IMR-90 (cell line): ENCODE measurements around the gene ZNF175. TPM values are rescaled to one million over a fixed set of nuclear protein-coding genes. Genes with fewer than 3 reads are reported as not detected.

Experiments used
- ATAC-seq: fragments of 200-7000 bp; cut with Tn5 transposase; 2 replicates; pipeline ENCODE4 v1.9.1; 2020; ENCODE audit warnings: low read depth, mild to moderate bottlenecking, moderate library complexity
- BruUV-seq: library from RNA; stranded (reverse); fragments of 400-500 nt; replicated peaks from 2 replicates; lab custom pipeline; 2021; lab: Mats Ljungman, UMichigan
- CTCF ChIA-PET: fragments of 300-600 bp; formaldehyde crosslinking; extraction: SDS; loops from one replicate; lab custom pipeline; 2021; ENCODE audit warnings: antibody characterized with exemption; lab: Yijun Ruan, JAX
- POLR2A ChIA-PET: fragments of 300-600 bp; sonication (Branson Sonifier 250); formaldehyde crosslinking; loops from one replicate; lab custom pipeline; 2022; ENCODE audit warnings: antibody characterized with exemption; ENCODE audit not compliant: unreplicated experiment; lab: Charles Lee
- DNase-seq: peaks from one replicate; pipeline ENCODE4 v3.0.0; 2013
- H2AFZ ChIP-seq: replicated peaks from 2 replicates; pipeline ENCODE3; 2013; ENCODE audit warnings: low read length, mild to moderate bottlenecking; ENCODE audit not compliant: poor library complexity
- H2AK5ac ChIP-seq: 2 replicates; pipeline ENCODE4 v1.6.1; 2013; ENCODE audit warnings: low read depth, low read length, inconsistent platforms
- H2AK9ac ChIP-seq: replicated peaks from 2 replicates; pipeline ENCODE3; 2013; ENCODE audit warnings: mild to moderate bottlenecking, low read depth, low read length, moderate library complexity; ENCODE audit not compliant: poor library complexity
- H2BK120ac ChIP-seq: 2 replicates; pipeline ENCODE4 v1.6.1; 2013; ENCODE audit warnings: low read depth, low read length, inconsistent platforms
- H2BK15ac ChIP-seq: 3 replicates; pipeline ENCODE4 v1.6.1; 2013; ENCODE audit warnings: low read depth, low read length, inconsistent platforms
- H2BK20ac ChIP-seq: 2 replicates; pipeline ENCODE4 v1.6.1; 2013; ENCODE audit warnings: low read depth, mild to moderate bottlenecking, inconsistent platforms, low read length, moderate library complexity
- H2BK5ac ChIP-seq: 2 replicates; pipeline ENCODE4 v1.6.1; 2013; ENCODE audit warnings: mild to moderate bottlenecking, low read depth, low read length, inconsistent platforms; ENCODE audit not compliant: poor library complexity, severe bottlenecking
- H3K14ac ChIP-seq: replicated peaks from 2 replicates; pipeline ENCODE4 v1.6.1; 2013; ENCODE audit warnings: low read depth, low read length, inconsistent platforms
- H3K18ac ChIP-seq: 2 replicates; pipeline ENCODE4 v1.6.1; 2013; ENCODE audit warnings: low read depth, low read length, control low read depth
- H3K23ac ChIP-seq: 2 replicates; pipeline ENCODE4 v1.6.1; 2013; ENCODE audit warnings: low read depth, low read length, inconsistent platforms
- H3K27ac ChIP-seq: 2 replicates; pipeline ENCODE4 v1.5.1; 2013; ENCODE audit warnings: mild to moderate bottlenecking, control low read depth, low read length; ENCODE audit not compliant: insufficient read depth
- H3K27me3 ChIP-seq: 2 replicates; pipeline ENCODE4 v1.6.1; 2013; ENCODE audit warnings: low read length; ENCODE audit not compliant: control insufficient read depth, insufficient read depth
- H3K36me3 ChIP-seq: 2 replicates; pipeline ENCODE4 v1.6.1; 2013; ENCODE audit warnings: low read length, mixed read lengths; ENCODE audit not compliant: control insufficient read depth, insufficient read depth
- H3K4ac ChIP-seq: 2 replicates; pipeline ENCODE4 v1.6.1; 2013; ENCODE audit warnings: low read depth, low read length, inconsistent platforms
- H3K4me1 ChIP-seq: 2 replicates; pipeline ENCODE4 v1.6.1; 2013; ENCODE audit warnings: low read length, mixed read lengths; ENCODE audit not compliant: control insufficient read depth, insufficient read depth
- H3K4me2 ChIP-seq: 2 replicates; pipeline ENCODE4 v1.6.1; 2013; ENCODE audit warnings: low read depth, mild to moderate bottlenecking, control low read depth, low read length, moderate library complexity
- H3K4me3 ChIP-seq: 2 replicates; pipeline ENCODE4 v1.5.1; 2013; ENCODE audit warnings: low read depth, mild to moderate bottlenecking, control low read depth, low read length, moderate library complexity; ENCODE audit not compliant: insufficient read depth
- H3K56ac ChIP-seq: 2 replicates; pipeline ENCODE4 v1.6.1; 2013; ENCODE audit warnings: low read length, inconsistent platforms; ENCODE audit not compliant: insufficient read depth; ENCODE audit errors: extremely low read depth
- H3K79me1 ChIP-seq, 2 experiments: 2 replicates each; pipeline ENCODE4 v1.6.1; 2013; ENCODE audit warnings: low read length in 2 of 2, inconsistent platforms in 1 of 2, low read depth in 1 of 2
- H3K9ac ChIP-seq: 2 replicates; pipeline ENCODE4 v1.6.1; 2013; ENCODE audit warnings: low read depth, low read length, control low read depth
- H3K9me1 ChIP-seq: 2 replicates; pipeline ENCODE4 v1.6.1; 2013; ENCODE audit warnings: low read length, inconsistent platforms; ENCODE audit not compliant: insufficient read depth
- H3K9me3 ChIP-seq: 2 replicates; pipeline ENCODE4 v1.6.1; 2013; ENCODE audit warnings: low read length; ENCODE audit not compliant: control insufficient read depth, insufficient read depth
- H4K20me1 ChIP-seq: 2 replicates; pipeline ENCODE4 v1.6.1; 2013; ENCODE audit warnings: low read length, inconsistent platforms; ENCODE audit not compliant: insufficient read depth
- H4K5ac ChIP-seq: 2 replicates; pipeline ENCODE4 v1.6.1; 2013; ENCODE audit warnings: mild to moderate bottlenecking, low read depth, low read length, control low read depth
- H4K8ac ChIP-seq, 2 experiments: 2 replicates each; pipeline ENCODE4 v1.6.1; 2013; ENCODE audit warnings: low read depth in 2 of 2, low read length in 2 of 2, control low read depth in 1 of 2, inconsistent platforms in 1 of 2
- H4K91ac ChIP-seq: 2 replicates; pipeline ENCODE4 v1.6.1; 2013; ENCODE audit warnings: low read depth, low read length, inconsistent platforms; ENCODE audit not compliant: insufficient read depth
- MAZ ChIP-seq: IDR thresholded peaks from 2 replicates; pipeline ENCODE4 v1.6.1; 2012; ENCODE audit warnings: low read depth, mild to moderate bottlenecking, low read length, improper control_type of control experiment, moderate library complexity, borderline replicate concordance
- RFX5 ChIP-seq: IDR thresholded peaks from 2 replicates; pipeline ENCODE4 v1.8.0; 2012; ENCODE audit warnings: low read depth, mild to moderate bottlenecking, low read length, moderate library complexity
- WGBS, 2 experiments: methylation state at CpG; one replicate each; pipeline versions ENCODE4 v1.1.5 to v1.1.7; 2013; ENCODE audit warnings: missing lambda C conversion rate in 2 of 2; ENCODE audit not compliant: insufficient read length in 1 of 2; ENCODE audit errors: extremely low coverage in 2 of 2; 5-methylcytosine and 5-hydroxymethylcytosine counted together
- dilution Hi-C: fragments of 300-500 bp; cut with HindIII; formaldehyde crosslinking; loops from one replicate; pipeline ENCODE4 v1.14.3; 2018; ENCODE audit warnings: low sequenced_read_pairs; ENCODE audit not compliant: unreplicated experiment
- in situ Hi-C: fragments of 300-500 bp; cut with MboI; formaldehyde crosslinking; loops from 3 replicates; pipeline ENCODE4 v1.14.3; 2019; ENCODE audit warnings: low sequenced_read_pairs, inconsistent platforms, mixed read lengths
- intact Hi-C: fragments of 100-400 bp; cut with micrococcal nuclease; formaldehyde crosslinking; loops from 2 replicates; pipeline ENCODE4 v1.10.0; 2022
- polyA plus RNA-seq, 3 experiments: library from polyadenylated mRNA; depleted of rRNA; stranded (reverse); fragments of >200 nt; gene quantifications; 2 replicates each; pipeline ENCODE4 v1.2.3, GENCODE V29; 2012; ENCODE audit warnings: low replicate concordance in 1 of 3
- total RNA-seq: library from RNA; depleted of rRNA; stranded (reverse); fragments of >200 nt; gene quantifications from 2 replicates; pipeline ENCODE4 v1.2.3, GENCODE V29; 2012

ZNF175 gene
- total and polyA plus RNA-seq, 2 of the 4 experiments (the other 2 are of a cell fraction), result 3.6 to 8.4 TPM

- Histone ChIP-seq H3K56ac (no peak overlapping the region), H3K9me1 (no peaks in the 10 kb centered on the region), H4K5ac (no peak overlapping the region), H3K9me3 (no peaks in the 10 kb centered on the region), H3K79me1 (no peaks in the 10 kb centered on the region), H3K23ac (no peak overlapping the region), H2AK9ac (no peak overlapping the region), H3K27me3 (no peaks in the 10 kb centered on the region; the same call in 1 of the 2 replicates), H3K18ac (no peak overlapping the region), H4K8ac (no peak overlapping the region), H3K4me1 (no peaks in the 10 kb centered on the region), H4K91ac (no peak overlapping the region), H3K14ac (no peak overlapping the region), H3K36me3 (no peaks in the 10 kb centered on the region), H3K27ac (no peak overlapping the region), H2BK120ac (no peak overlapping the region), H2BK5ac (no peak overlapping the region), H3K4me2 (no peak overlapping the region), H3K4ac (no peak overlapping the region), H2AFZ (no peak overlapping the region), H2BK15ac (no peak overlapping the region), H3K4me3 (no peak overlapping the region), H4K20me1 (no peaks in the 10 kb centered on the region), H2BK20ac (no peak overlapping the region), H2AK5ac (no peak overlapping the region), H3K9ac (no peak overlapping the region)
- ChIA-PET POLR2A (no interaction called here), CTCF (no interaction called here)
- dilution Hi-C loops (no loop called here), in situ Hi-C loops (no loop called here), intact Hi-C loops (no loop called here)
- TF ChIP-seq MAZ, result no peak
- no peak for TF ChIP-seq RFX5
- WGBS, 2 experiments, result 0% methylated on average over 1 of the region's 6 CpGs; no CpG with 5 or more reads in 1 of the 2 experiments
- DNase-seq (no peak), ATAC-seq (no peak)
- no TSS peak for BruUV-seq
Observed at GRCh38 chr19:51564791-51565190, 6.3 kb upstream of the ZNF175 start.
